Ascending aorta (tissue), 2 donors: ENCODE results near the gene MIEF1. TPM values are rescaled to one million over a fixed set of nuclear protein-coding genes. Genes with fewer than 3 reads are reported as not detected.

Source experiments
- DNase-seq, 2 donors: peaks; one replicate each; pipeline ENCODE4 v3.0.0-alpha.2; 2019; ENCODE audit warnings: low spot score in 2 of 2
- H3K27ac ChIP-seq, 2 donors: fragments of 200-600 bp; sonication (generic); one replicate each; pipeline ENCODE4 v1.5.1; 2016 to 2017; ENCODE audit warnings: mild to moderate bottlenecking in 1 of 2
- H3K27me3 ChIP-seq: fragments of 200-600 bp; sonication (generic); one replicate; pipeline ENCODE4 v1.5.1; 2017
- H3K36me3 ChIP-seq, 2 donors: fragments of 200-600 bp; sonication (generic); one replicate each; pipeline ENCODE4 v1.5.1; 2016
- H3K4me1 ChIP-seq, 2 donors: fragments of 200-600 bp; sonication (generic); one replicate each; pipeline ENCODE4 v1.5.1; 2016 to 2017; ENCODE audit warnings: mild to moderate bottlenecking in 1 of 2
- H3K4me3 ChIP-seq, 2 donors: fragments of 200-600 bp; sonication (generic); one replicate each; pipeline ENCODE4 v1.5.1; 2016 to 2017; ENCODE audit warnings: mild to moderate bottlenecking in 1 of 2
- H3K9me3 ChIP-seq, 2 donors: fragments of 200-600 bp; sonication (generic); one replicate each; pipeline ENCODE4 v1.5.1; 2016
- CTCF ChIP-seq, 3 experiments: fragments of 200-600 bp in 2 of 3; fragments of 450-650 bp in 1 of 3; sonication (generic) in 2 of 3; IDR thresholded peaks; one replicate each; pipeline ENCODE4 v1.5.1; 2016 to 2019; ENCODE audit warnings: antibody characterized with exemption in 3 of 3, mild to moderate bottlenecking in 1 of 3, moderate library complexity in 1 of 3
- intact Hi-C: fragments of 100-400 bp; cut with DNase I; formaldehyde crosslinking; loops from one replicate; pipeline ENCODE4 v1.15.1; 2023
- total RNA-seq: library from RNA; depleted of rRNA; stranded (reverse); fragments of >200 nt; gene quantifications from one replicate; pipeline ENCODE4 v1.1.0, GENCODE V29; 2016

MIEF1 gene
- total RNA-seq, 1 donor from 2014 or later, result 22.5 TPM

GRCh38 chr22:39469326-39469680, 32.8 kb upstream of the MIEF1 start:
- H3K4me3 ChIP-seq, result no peak overlapping the region
- no peaks in the 10 kb centered on the region for H3K4me1 ChIP-seq
- DNase-seq, result no peak
- no peaks in the 10 kb centered on the region for H3K36me3 ChIP-seq
- TF ChIP-seq CTCF (IDR thresholded peaks at IDR 0.05), result no peak
- no peaks in the 10 kb centered on the region for H3K27me3 ChIP-seq
- no peaks in the 10 kb centered on the region for H3K9me3 ChIP-seq
- H3K27ac ChIP-seq, result no peak overlapping the region
- intact Hi-C loops, result no loop called here

GRCh38 chr22:39469681-39470450, 32.2 kb upstream of the MIEF1 start:
- Histone ChIP-seq H3K9me3 (no peaks in the 10 kb centered on the region), H3K4me1 (no peaks in the 10 kb centered on the region), H3K4me3 (no peak overlapping the region), H3K27ac (no peak overlapping the region), H3K27me3 (no peaks in the 10 kb centered on the region), H3K36me3 (no peaks in the 10 kb centered on the region)
- TF ChIP-seq CTCF (IDR thresholded peaks at IDR 0.05), result no peak
- intact Hi-C loops, result no loop called here
- DNase-seq, result no peak

GRCh38 chr22:39470451-39471291, 31.4 kb upstream of the MIEF1 start:
- no peak for DNase-seq
- H3K27ac ChIP-seq, result no peak overlapping the region
- H3K4me1 ChIP-seq, result no peaks in the 10 kb centered on the region
- H3K9me3 ChIP-seq, result no peaks in the 10 kb centered on the region
- no peaks in the 10 kb centered on the region for H3K36me3 ChIP-seq
- no peak overlapping the region for H3K4me3 ChIP-seq
- intact Hi-C loops, result no loop called here
- H3K27me3 ChIP-seq, result no peaks in the 10 kb centered on the region
- TF ChIP-seq CTCF (IDR thresholded peaks at IDR 0.05), result no peak

GRCh38 chr22:39471381-39472141, 30.5 kb upstream of the MIEF1 start:
- no peak for DNase-seq

More at GRCh38 chr22:39471381-39472141, 30.5 kb upstream of the MIEF1 start:
- Histone ChIP-seq H3K4me1 (no peaks in the 10 kb centered on the region), H3K4me3 (no peak overlapping the region), H3K9me3 (no peaks in the 10 kb centered on the region), H3K27me3 (no peaks in the 10 kb centered on the region), H3K27ac (no peak overlapping the region), H3K36me3 (no peaks in the 10 kb centered on the region)
- no peak for TF ChIP-seq CTCF (IDR thresholded peaks at IDR 0.05)
- intact Hi-C loops, result no loop called here
